Measurements from ENCODE around the gene DHODH.
"Not testable (repeated sequence)": the region's sequence is repeated elsewhere in the genome, so short reads cannot be mapped to it uniquely, and the experiment has no call there.

DHODH gene

GRCh38 chr16:72001180-72001874, 7.2 kb upstream of the DHODH start:
- ChIA-PET POLR2A (no interaction called here), CTCF (no interaction called here)
- no peak for DNase-seq (ENCODE audit: extremely low spot score)
- TF ChIP-seq SUZ12 (IDR thresholded peaks at IDR 0.05) (no peak), TARDBP (IDR thresholded peaks at IDR 0.05) (no peak), SP1 (IDR thresholded peaks at IDR 0.05) (no peak), NFRKB (IDR thresholded peaks at IDR 0.05) (no peak), L3MBTL2 (conservative IDR thresholded peaks at IDR 0.05) (no peak), ZNF384 (IDR thresholded peaks at IDR 0.05) (no peak), HDGF (IDR thresholded peaks at IDR 0.05; ENCODE audit: borderline replicate concordance) (no peak), LEF1 (IDR thresholded peaks at IDR 0.05; ENCODE audit: borderline replicate concordance) (no peak), BHLHE40 (IDR thresholded peaks at IDR 0.05; ENCODE audit: borderline replicate concordance) (no peak), ELF4 (IDR thresholded peaks at IDR 0.05) (no peak), FOXK2 (IDR thresholded peaks at IDR 0.05) (no peak), FOXA1 (IDR thresholded peaks at IDR 0.05) (no peak), PKNOX1 (IDR thresholded peaks at IDR 0.05) (no peak)

GRCh38 chr16:72002619-72003018, 5.9 kb upstream of the DHODH start:
- no peak for TF ChIP-seq ELF4 (IDR thresholded peaks at IDR 0.05)
- TF ChIP-seq FOXM1 (IDR thresholded peaks at IDR 0.05; ENCODE audit: borderline replicate concordance), result no peak
- TF ChIP-seq L3MBTL2 (conservative IDR thresholded peaks at IDR 0.05), result no peak
- TF ChIP-seq BHLHE40 (IDR thresholded peaks at IDR 0.05; ENCODE audit: borderline replicate concordance), result no peak
- TF ChIP-seq TARDBP (IDR thresholded peaks at IDR 0.05), result no peak
- no peak for TF ChIP-seq ARNT (IDR thresholded peaks at IDR 0.05)
- POLR2A ChIA-PET, result no interaction called here
- no peak for DNase-seq (ENCODE audit: extremely low spot score)
- CTCF ChIA-PET, result no interaction called here

GRCh38 chr16:72008065-72008423, 500 bp upstream of the DHODH start:
- POLR2A ChIA-PET; DNase-seq (ENCODE audit: extremely low spot score); CTCF ChIA-PET: not testable (repeated sequence)

- CTCF ChIA-PET, result no interaction called here
- POLR2A ChIA-PET, result interaction anchor here (1.2 kb wide), 1 partner anchor 9 kb away, joined by 6 read pairs; no protein-coding TSS in a partner anchor
- no peak for TF ChIP-seq CTBP1 (IDR thresholded peaks at IDR 0.05; ENCODE audit: borderline replicate concordance)
- no peak for TF ChIP-seq NFRKB (IDR thresholded peaks at IDR 0.05)
- TF ChIP-seq ARNT (IDR thresholded peaks at IDR 0.05), result no peak
- no peak for TF ChIP-seq LEF1 (IDR thresholded peaks at IDR 0.05; ENCODE audit: borderline replicate concordance)
- no peak for TF ChIP-seq FOXK2 (IDR thresholded peaks at IDR 0.05)
- no peak for TF ChIP-seq SUZ12 (IDR thresholded peaks at IDR 0.05)
- no peak for TF ChIP-seq FOXA1 (IDR thresholded peaks at IDR 0.05)
- no peak for TF ChIP-seq ELF4 (IDR thresholded peaks at IDR 0.05)
- TF ChIP-seq HDGF (IDR thresholded peaks at IDR 0.05; ENCODE audit: borderline replicate concordance), result no peak
- TF ChIP-seq ZNF384 (IDR thresholded peaks at IDR 0.05), result no peak
- no peak for DNase-seq (ENCODE audit: extremely low spot score)
Observed at GRCh38 chr16:72009779-72010178, 1.2 kb downstream of the DHODH start.

- POLR2A ChIA-PET, result no interaction called here
- TF ChIP-seq LEF1 (IDR thresholded peaks at IDR 0.05; ENCODE audit: borderline replicate concordance) (no peak), FOXA1 (IDR thresholded peaks at IDR 0.05) (no peak), FOXM1 (IDR thresholded peaks at IDR 0.05; ENCODE audit: borderline replicate concordance) (no peak), PKNOX1 (IDR thresholded peaks at IDR 0.05) (no peak), ZNF384 (IDR thresholded peaks at IDR 0.05) (no peak), BHLHE40 (IDR thresholded peaks at IDR 0.05; ENCODE audit: borderline replicate concordance) (no peak), HDGF (IDR thresholded peaks at IDR 0.05; ENCODE audit: borderline replicate concordance) (no peak)
- DNase-seq (ENCODE audit: extremely low spot score), result no peak
- CTCF ChIA-PET, result no interaction called here
Observed at GRCh38 chr16:72012607-72013006, 4.1 kb downstream of the DHODH start.

- CTCF ChIA-PET, result no interaction called here
Observed at GRCh38 chr16:72013389-72013788, 4.8 kb downstream of the DHODH start.

More at GRCh38 chr16:72013389-72013788, 4.8 kb downstream of the DHODH start:
- TF ChIP-seq PKNOX1 (IDR thresholded peaks at IDR 0.05) (no peak), FOXK2 (IDR thresholded peaks at IDR 0.05) (no peak), ELF4 (IDR thresholded peaks at IDR 0.05) (no peak), ZNF384 (IDR thresholded peaks at IDR 0.05) (no peak), ARNT (IDR thresholded peaks at IDR 0.05) (no peak), FOXA1 (IDR thresholded peaks at IDR 0.05) (no peak), CTBP1 (IDR thresholded peaks at IDR 0.05; ENCODE audit: borderline replicate concordance) (no peak), LEF1 (IDR thresholded peaks at IDR 0.05; ENCODE audit: borderline replicate concordance) (no peak), L3MBTL2 (conservative IDR thresholded peaks at IDR 0.05) (no peak), HDGF (IDR thresholded peaks at IDR 0.05; ENCODE audit: borderline replicate concordance) (no peak), NFRKB (IDR thresholded peaks at IDR 0.05) (no peak), TARDBP (IDR thresholded peaks at IDR 0.05) (no peak), SUZ12 (IDR thresholded peaks at IDR 0.05) (no peak), BHLHE40 (IDR thresholded peaks at IDR 0.05; ENCODE audit: borderline replicate concordance) (no peak), FOXM1 (IDR thresholded peaks at IDR 0.05; ENCODE audit: borderline replicate concordance) (no peak), SP1 (IDR thresholded peaks at IDR 0.05) (no peak)
- POLR2A ChIA-PET, result no interaction called here
- DNase-seq (ENCODE audit: extremely low spot score), result no peak

Data from HEK293T (cell line).